Measurements from ENCODE around the gene DLGAP3.
"Not testable (repeated sequence)": the region's sequence is repeated elsewhere in the genome, so short reads cannot be mapped to it uniquely, and the experiment has no call there.

Gene DLGAP3

GRCh38 chr1:34829250-34829649 is 100.2 kb downstream of the DLGAP3 start:
- DNase-seq (ENCODE audit: low spot score) = no peak

DNA sequence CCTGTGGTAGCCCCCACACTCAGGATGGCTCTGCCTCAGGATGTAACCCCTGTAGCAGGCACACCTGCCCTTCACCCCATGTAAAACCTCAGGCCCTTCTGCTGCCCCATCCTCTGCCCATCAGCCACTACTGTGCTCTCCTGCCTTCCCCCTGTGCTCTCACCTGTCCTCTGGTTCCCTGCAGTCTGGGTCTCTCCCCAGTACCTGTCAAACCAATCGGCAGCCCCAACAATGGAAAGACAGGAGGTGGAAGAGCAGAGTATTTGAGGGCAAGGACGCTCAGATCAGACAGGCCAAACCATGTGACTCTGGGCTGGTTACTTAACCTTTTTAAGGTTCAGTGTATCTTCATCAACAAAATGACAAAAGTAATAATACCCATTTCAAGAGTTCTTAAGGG is 100.8 kb downstream of the DLGAP3 start:
- DNase-seq (ENCODE audit: low spot score) = no peak

DNA sequence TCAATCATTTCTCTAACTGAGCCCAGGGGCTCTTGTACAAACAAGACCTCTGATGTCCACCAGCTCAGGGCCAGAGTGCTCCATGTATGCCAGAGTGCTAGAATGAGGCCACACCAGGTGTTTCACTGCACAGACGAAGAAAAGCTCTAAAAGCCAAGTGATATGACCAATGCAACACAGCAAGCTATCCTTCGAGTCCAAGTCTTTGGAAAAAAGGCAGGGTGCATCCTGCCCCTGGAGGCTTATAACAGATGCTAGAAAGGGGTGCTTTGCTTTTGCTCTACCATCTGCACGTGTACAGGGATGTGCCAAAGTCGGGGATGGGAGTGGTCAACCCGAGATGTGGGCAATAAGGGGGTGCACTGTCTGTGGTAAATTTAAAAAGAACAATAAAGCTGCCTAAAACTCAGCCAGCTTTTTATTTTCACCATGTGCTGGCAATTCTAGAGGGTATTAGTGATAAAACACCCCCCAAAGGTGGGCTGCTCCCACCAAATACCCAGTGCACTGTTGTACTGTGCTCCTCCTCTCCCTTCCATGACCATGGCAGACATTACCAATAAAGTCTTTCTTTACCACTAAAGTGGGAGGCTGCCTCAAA is 102.0 kb downstream of the DLGAP3 start:
- no peak for DNase-seq (ENCODE audit: low spot score)

- DNase-seq (ENCODE audit: low spot score) = no peak
These were observed 103.9 kb downstream of the DLGAP3 start for GRCh38 chr1:34825455-34826091.

GRCh38 chr1:34824817-34825454 is 104.5 kb downstream of the DLGAP3 start:
- DNase-seq (ENCODE audit: low spot score) = no peak

GRCh38 chr1:34822202-34822601 is 107.2 kb downstream of the DLGAP3 start:
- DNase-seq (ENCODE audit: low spot score) = no peak

DNA sequence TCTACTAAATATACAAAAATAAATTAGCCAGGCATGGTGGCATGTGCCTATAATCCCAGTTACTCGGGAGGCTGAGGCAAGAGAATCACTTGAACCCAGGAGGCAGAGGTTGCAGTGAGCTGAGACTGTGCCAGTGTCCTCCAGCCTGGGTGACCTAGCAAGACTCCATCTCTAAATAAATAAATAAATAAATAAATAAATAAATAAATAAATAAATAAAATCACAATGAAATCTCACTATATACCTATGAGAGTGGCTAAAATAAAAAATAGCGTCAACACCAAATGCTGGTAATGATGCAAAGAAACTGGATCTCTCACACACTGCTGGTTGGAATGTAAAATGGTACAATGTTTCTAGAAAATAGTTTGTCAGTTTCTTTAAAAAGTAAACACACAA is 110.6 kb downstream of the DLGAP3 start:
- DNase-seq (ENCODE audit: low spot score) = not testable (repeated sequence)

DNA sequence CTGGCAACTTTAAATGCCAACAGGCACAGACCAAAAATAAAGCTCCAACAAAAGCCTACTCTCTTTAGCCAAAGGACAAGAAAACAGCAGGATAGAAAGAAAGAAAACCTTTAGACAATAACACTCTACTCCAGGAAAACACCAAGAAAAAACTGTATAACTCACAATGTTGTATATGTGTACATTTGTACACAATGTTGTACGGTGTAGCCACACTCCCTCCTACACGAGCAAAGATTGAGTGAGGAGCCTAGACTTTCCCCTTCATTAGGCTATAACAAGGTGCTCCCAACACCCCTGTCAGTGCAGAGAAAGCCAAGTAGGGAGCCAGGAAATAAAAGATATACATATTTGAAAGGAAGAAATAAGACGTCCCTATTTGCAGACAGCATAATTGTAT is 112.7 kb downstream of the DLGAP3 start:
- no peak for DNase-seq (ENCODE audit: low spot score)

DNA sequence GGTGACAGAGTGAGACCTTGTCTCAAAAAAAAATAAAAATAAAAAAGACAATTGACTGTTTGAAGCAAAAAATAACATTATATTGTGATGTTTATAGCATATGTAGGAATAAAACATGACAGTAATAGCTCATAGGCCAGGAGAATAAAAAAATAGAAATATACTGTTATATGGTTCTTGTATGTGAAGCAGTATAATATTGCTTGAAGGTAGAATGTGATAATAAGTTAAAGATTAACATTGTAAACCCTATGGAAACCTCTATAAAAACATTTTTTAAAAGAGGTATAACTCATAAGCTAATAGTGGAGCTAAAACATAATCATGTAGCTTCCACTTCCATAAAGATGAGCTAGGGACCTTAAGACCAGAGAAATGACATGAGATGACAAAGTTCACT is 113.1 kb downstream of the DLGAP3 start:
- no peak for DNase-seq (ENCODE audit: low spot score)
